ENCODE measurements around the gene SRPX. TPM values are rescaled to one million over a fixed set of nuclear protein-coding genes. Genes with fewer than 3 reads are reported as not detected.

SRPX gene
- total RNA-seq, 2 donors from 2014 or later: 42.5 to 78.4 TPM

GRCh38 chrX:38236901-38237615 is 16.4 kb upstream of the SRPX start:
- Histone ChIP-seq H3K9me3 (no peaks in the 10 kb centered on the region), H3K27ac (no peak overlapping the region), H3K4me3 (no peak overlapping the region), H3K27me3 (no peaks in the 10 kb centered on the region), H3K4me1 (no peaks in the 10 kb centered on the region), H3K36me3 (replicated peaks in 1 of 2; ENCODE audit: insufficient read depth in 1 of 2, low read depth in 2 of 2) (no peaks in the 10 kb centered on the region)
- intact Hi-C loops (cut with DNase I): no loop called here
- no peak for DNase-seq
- no peak for ATAC-seq
- TF ChIP-seq, protein P1, sequence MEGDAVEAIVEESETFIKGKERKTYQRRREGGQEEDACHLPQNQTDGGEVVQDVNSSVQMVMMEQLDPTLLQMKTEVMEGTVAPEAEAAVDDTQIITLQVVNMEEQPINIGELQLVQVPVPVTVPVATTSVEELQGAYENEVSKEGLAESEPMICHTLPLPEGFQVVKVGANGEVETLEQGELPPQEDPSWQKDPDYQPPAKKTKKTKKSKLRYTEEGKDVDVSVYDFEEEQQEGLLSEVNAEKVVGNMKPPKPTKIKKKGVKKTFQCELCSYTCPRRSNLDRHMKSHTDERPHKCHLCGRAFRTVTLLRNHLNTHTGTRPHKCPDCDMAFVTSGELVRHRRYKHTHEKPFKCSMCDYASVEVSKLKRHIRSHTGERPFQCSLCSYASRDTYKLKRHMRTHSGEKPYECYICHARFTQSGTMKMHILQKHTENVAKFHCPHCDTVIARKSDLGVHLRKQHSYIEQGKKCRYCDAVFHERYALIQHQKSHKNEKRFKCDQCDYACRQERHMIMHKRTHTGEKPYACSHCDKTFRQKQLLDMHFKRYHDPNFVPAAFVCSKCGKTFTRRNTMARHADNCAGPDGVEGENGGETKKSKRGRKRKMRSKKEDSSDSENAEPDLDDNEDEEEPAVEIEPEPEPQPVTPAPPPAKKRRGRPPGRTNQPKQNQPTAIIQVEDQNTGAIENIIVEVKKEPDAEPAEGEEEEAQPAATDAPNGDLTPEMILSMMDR (IDR thresholded peaks at IDR 0.05): no peak
- TF ChIP-seq POLR2A (IDR thresholded peaks at IDR 0.05): no peak
- WGBS, 2 donors: 82 to 93% methylated on average over 6 of the region's 6 CpGs

DNA sequence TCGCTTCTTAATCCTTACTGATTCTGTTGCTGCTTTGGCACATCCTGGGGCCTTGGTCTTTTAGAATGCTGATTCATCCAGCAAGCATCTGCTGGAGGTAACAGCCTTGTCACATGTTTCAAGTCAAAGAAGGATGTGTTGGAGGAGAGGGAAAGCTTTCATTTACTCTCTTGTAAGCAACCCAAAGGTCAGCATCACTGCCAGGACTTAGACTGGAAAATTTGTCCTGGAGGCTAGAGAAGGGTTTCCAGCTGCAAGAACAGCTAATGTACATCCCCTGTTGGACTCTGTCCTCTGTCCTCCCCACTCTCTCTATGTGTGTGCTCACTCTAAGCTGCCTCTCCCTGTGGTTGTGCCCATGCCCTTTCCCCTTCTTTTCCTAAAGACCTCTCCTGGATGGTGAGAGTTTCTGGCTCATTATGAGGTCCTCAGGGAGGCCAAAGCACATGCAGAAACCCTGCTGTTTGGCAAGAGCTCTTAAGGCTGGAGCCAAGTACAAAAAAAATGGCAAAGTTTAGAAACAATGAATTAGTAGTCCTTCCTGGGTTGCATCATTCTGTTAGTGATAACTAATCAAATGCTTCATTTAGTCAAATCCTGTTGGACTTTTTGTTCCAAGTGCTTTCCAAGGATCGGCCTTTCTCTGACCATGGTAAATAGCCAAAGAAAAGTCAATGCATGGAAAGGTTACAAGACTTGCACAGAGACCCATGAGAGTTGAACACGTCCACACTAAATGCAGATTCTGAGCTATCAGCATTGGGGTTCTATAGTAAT is 13.4 kb upstream of the SRPX start:
- TF ChIP-seq, protein P1 (IDR thresholded peaks at IDR 0.05): no peak
- TF ChIP-seq POLR2A (IDR thresholded peaks at IDR 0.05): no peak

DNA sequence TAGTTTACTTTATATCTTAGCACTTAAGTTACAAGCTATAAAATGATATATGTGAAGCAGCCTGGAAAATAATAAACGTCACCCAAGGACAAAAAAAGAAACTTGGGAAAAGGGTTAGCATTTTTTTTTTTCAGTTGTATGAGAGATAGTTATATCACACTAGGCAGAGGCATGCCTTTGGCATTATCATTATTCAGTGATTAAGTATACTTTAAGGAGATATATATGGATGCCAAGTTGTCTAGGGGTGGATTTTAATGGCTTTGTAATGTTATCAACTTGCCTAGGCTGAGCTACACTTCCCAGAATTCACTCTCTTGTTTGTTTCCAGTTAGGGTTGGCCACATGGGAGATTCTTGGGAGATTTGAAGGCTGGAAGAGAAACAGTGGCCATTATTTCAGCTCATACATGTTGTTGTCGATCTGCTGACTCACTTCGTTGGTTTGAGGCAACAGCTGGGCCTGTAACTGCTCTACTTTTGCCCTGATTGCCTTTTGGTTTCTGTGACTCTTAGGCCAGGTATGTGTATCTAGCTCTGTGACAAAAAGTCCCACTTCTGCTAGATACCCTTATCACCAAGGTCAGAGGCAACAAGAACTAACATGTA is 11.5 kb upstream of the SRPX start:
- intact Hi-C loops (cut with DNase I): no loop called here
- Histone ChIP-seq H3K4me3 (no peak overlapping the region), H3K27me3 (no peaks in the 10 kb centered on the region), H3K36me3 (replicated peaks in 1 of 2; ENCODE audit: insufficient read depth in 1 of 2, low read depth in 2 of 2) (no peaks in the 10 kb centered on the region), H3K9me3 (no peaks in the 10 kb centered on the region), H3K27ac (no peak overlapping the region), H3K4me1 (no peaks in the 10 kb centered on the region)
- TF ChIP-seq, protein P1 (IDR thresholded peaks at IDR 0.05): no peak
- no peak for TF ChIP-seq POLR2A (IDR thresholded peaks at IDR 0.05)
- WGBS, 2 donors: 71 to 80% methylated on average over 3 of the region's 3 CpGs
- no peak for DNase-seq
- no peak for ATAC-seq

More for the DNA sequence above, 13.4 kb upstream of the SRPX start:
- ATAC-seq (peak; percentile 55), DNase-seq (no peak)
- no peaks in the 10 kb centered on the region for H3K4me1 ChIP-seq
- intact Hi-C loops (cut with DNase I): no loop called here
- 32 to 62% methylated on average over 3 of the region's 3 CpGs for WGBS, 2 donors
- H3K9me3 ChIP-seq: no peaks in the 10 kb centered on the region
- no peaks in the 10 kb centered on the region for H3K36me3 ChIP-seq (replicated peaks in 1 of 2; ENCODE audit: insufficient read depth in 1 of 2, low read depth in 2 of 2)
- H3K4me3 ChIP-seq: no peak overlapping the region
- H3K27me3 ChIP-seq: no peaks in the 10 kb centered on the region
- no peak overlapping the region for H3K27ac ChIP-seq

DNA sequence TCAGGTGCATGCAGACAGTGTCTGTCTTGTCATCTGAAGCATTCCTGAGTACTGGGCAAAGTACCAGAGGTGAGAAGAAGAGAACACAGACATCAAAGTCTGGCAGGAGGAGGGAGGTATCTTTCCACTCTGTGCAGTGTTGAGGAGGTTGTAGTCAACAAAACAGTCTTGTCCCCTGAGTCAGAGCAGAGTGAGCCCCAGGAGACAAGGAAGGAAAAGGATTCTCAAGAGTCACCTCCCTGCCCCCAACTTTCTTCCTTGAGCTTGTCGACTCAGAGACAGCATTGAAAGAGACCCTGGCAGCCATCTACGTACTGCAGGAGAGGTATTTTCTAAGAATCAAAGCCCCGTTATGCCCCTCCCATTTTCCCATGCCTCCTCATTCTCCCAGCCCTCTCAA is 4.4 kb upstream of the SRPX start:
- no peak for ATAC-seq
- DNase-seq: no peak
- WGBS, 2 donors: 29 to 33% methylated on average over 2 to 3 of the region's 3 CpGs
- Histone ChIP-seq H3K4me1 (peaks cover 2% of the 10 kb centered on the region), H3K27ac (no peak overlapping the region), H3K36me3 (replicated peaks in 1 of 2; ENCODE audit: insufficient read depth in 1 of 2, low read depth in 2 of 2) (no peaks in the 10 kb centered on the region), H3K9me3 (no peaks in the 10 kb centered on the region), H3K27me3 (no peaks in the 10 kb centered on the region), H3K4me3 (no peak overlapping the region)
- no peak for TF ChIP-seq POLR2A (IDR thresholded peaks at IDR 0.05)
- TF ChIP-seq, protein P1 (IDR thresholded peaks at IDR 0.05): no peak
- intact Hi-C loops (cut with DNase I): no loop called here
